ENCODE results near the gene FBXL7.

Gene FBXL7

GRCh38 chr5:15786884-15787283 lies 286.9 kb downstream of the FBXL7 start:
- DNase-seq, result no peak

GRCh38 chr5:15787681-15788080 lies 287.7 kb downstream of the FBXL7 start:
- no peak for DNase-seq

GRCh38 chr5:15789642-15790041 lies 289.7 kb downstream of the FBXL7 start:
- DNase-seq, result no peak

- DNase-seq, result no peak
Observed at GRCh38 chr5:15790446-15791018, 290.6 kb downstream of the FBXL7 start.

DNA sequence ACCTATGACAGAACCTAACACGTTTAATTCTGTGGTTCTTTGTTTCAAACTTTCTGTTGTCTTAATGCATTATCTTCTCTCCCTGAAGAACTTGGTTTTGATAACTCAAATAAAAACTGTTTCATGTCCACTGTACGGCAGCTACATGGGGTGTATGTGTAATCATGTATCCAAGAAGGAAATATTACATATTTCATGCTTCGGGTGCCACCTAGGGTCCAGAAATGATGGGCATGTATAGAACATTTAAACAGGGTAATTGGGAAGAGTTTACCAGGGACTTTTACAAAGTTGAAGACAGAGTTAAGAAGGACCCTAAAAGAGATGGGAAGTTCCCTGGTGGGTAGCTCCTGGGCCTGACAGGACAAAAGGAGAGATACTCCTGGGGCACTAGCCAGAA lies 291.3 kb downstream of the FBXL7 start:
- DNase-seq, result no peak

DNA sequence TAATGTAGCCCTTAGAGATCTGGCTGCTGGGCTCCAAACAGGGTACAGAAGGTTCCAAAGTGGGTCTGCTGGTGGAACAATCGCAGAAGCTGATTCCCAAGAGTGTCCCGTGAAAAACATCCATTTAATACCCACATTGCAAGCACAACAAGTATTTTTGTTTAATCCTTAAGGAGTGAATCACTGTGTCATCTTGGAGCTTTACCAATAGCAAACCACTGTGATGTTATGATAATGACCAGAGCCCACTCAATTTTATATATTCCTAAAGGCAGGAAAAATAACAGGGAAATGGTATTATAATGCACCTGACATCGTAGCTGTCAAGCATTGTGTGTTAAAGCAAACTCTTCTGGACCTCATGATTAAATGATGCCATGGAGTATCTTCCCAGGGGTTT lies 291.9 kb downstream of the FBXL7 start:
- no peak for DNase-seq

DNA sequence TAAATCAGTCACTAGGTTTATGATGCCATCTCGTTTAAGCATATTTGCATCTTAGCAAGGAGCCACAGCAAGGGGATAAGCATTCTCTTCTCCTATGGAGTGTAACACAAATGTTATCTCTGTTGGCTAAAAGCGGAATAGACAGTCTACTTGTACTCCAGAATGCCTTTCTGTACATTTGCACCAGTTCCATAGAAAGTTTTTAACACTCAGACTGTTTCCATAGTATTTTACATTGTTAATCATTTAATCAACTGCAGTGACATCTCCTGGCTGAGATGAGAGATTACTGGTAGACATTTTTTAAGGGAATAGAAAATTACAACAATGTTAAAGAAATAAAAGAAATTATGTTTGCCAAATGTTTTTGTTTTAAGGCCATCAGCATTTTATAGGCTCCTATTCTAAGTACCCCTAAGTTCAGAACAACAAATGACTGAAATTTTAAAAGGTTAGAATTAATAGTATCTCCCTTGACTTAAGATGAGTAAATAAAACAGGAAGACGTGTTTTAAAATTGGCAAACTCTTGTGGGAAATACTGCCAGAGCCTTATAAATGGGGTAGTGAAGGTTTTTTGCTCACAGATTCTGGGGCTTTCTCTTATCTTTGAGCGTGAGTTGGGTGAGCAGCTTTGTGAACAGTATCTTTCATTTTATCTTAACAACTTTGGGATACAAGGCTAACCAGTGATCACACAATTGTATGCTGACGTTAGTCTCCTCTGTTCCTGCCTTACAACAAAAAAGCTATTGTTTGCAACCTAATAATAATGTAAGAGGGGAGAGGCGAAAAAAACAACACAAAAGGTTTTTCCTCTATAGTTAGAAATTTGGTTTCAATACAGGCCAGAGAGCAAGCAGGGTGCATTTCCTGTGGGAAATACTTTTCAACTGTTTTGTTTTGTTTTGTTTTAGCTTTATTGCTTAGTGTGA lies 294.3 kb downstream of the FBXL7 start:
- no peak for DNase-seq

GRCh38 chr5:15796096-15796495 lies 296.1 kb downstream of the FBXL7 start:
- DNase-seq, result no peak

DNA sequence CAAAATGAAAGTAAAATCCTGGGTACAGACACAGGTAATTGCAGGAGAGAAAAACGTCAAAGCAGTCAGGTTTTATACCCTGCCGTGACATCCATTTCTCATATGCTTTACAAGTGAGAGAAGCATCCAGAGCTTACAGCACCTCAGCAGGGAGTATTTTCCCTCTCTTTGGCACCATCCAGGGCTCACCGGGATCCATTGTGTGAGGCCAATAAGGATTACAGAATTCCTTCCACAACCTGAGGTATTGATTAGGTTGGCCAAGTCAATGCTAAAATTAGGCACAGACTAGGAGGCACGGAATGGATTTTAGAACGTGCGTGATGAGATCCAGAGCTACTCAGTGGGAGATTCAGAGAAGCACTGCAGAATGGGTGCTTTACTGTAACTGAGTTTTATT lies 296.6 kb downstream of the FBXL7 start:
- no peak for DNase-seq

- no peak for DNase-seq
Observed at GRCh38 chr5:15797116-15797515, 297.1 kb downstream of the FBXL7 start.

DNA sequence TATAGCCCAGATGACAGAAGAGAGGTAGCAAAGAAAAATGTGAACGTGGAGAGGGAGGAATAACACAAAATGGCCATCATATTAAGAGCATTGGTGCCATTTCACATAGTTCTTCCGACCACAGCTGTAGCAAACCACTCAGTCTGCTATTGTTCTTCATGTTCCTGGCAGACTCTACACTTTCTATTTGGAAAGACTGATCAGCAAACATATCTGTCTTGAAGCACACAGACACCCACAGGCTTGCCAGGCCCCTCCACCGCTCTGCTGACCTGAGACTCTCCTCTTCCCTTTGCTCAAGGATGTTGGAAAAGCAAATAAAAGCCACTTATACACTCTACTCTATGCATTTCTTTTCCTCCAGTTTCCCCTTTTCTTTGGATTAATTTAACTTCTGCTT lies 298.0 kb downstream of the FBXL7 start:
- DNase-seq, result no peak

- DNase-seq, result no peak
Observed at GRCh38 chr5:15799014-15799413, 299.0 kb downstream of the FBXL7 start.

GRCh38 chr5:15799612-15800011 lies 299.6 kb downstream of the FBXL7 start:
- no peak for DNase-seq

- no peak for DNase-seq
Observed at GRCh38 chr5:15803280-15803679, 303.3 kb downstream of the FBXL7 start.

DNA sequence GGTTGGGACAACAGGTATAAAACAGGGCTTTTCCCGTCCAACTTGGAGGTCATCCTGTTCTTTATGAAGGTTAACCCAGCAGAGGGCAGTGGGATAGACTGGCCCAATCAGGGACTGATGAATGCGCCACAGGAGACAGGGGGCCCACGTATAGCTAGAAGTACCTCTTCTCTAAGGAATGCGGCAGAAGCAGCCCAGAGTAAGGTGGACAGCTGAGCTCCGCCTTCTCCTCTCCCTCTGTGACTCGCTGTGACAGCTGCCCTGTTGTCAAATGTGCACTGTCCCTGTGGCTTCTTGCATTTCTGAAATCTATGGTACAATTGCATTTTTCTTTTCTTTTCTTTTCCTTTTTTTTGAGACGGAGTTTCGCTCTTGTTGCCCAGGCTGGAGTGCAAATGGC lies 306.6 kb downstream of the FBXL7 start:
- no peak for DNase-seq

DNA sequence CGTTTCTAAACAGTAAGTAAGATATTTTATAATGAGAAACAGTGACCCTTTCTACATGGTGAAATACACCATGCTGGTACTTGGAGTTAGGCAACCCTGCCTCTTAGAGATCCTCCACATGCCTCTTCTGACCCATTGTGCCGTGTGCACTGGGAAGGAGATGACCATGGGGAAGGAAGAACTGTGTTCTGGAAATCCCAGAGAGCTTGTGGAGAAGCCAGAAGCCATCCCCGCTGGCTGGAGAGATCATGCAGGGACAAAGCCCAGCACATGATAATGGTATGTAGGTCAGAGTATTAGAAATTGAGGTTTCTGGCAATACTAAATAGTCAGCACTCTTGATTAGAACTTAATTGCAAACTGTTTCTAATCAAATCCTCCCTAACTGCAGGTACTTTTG lies 307.3 kb downstream of the FBXL7 start:
- DNase-seq, result no peak

- no peak for DNase-seq
Observed at GRCh38 chr5:15807871-15808270, 307.9 kb downstream of the FBXL7 start.

GRCh38 chr5:15808577-15808976 lies 308.6 kb downstream of the FBXL7 start:
- DNase-seq, result no peak

DNA sequence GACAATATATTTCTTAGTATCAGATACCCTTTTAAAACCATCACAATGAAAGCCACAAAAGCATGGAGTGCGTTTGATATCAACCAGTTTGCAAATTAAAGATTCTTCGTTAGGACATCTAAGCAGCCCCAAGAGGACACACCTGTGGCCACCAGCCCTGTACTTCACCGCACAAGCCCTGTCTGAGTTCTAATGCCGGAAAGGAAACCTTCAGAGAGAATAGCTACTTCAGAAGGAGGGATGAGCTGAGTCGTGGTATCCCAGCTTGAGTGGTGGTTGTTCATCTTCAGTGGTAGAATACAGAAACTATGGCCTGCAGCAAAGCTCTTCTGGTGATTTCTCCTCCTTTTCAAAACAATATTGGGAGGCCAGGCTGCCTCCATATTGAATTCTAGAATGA lies 319.6 kb downstream of the FBXL7 start:
- no peak for DNase-seq

DNA sequence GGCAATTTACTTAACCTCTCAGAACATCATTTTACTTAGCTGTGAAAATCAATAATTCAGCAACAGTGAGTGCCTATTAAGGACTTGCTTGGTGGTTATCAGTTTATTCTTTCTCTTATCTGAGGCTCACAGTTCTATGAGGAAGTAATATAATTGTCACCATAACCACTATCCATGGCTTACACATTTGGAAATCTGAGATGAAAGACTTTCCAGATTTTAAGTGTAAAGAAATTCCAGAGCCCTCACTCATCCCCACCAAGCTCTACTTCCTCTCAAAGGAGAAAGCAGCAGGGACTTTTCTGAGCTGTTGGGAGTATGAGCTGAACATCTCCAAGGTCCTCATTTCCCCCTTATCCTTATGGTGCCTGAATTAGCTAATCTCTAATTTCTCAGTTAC lies 321.5 kb downstream of the FBXL7 start:
- no peak for DNase-seq

DNA sequence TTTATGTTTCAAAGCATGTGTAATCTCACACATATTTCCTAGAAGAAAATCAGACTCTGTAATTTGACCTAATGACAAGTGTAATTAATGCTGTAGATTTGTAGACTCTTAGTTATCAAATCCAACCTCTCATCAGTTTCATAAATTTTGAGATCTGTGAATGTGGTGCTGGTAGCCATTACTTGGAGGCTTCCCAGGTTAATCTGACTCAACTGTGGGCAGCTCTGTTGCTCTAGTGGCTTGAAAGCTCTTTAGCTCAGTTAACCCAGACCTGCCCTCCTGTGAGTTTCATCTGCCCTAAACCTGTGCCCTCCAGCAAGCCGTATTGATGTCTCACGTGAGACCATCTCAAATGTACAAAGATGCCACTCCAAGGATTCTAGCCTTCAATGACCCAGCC lies 323.4 kb downstream of the FBXL7 start:
- no peak for DNase-seq

DNA sequence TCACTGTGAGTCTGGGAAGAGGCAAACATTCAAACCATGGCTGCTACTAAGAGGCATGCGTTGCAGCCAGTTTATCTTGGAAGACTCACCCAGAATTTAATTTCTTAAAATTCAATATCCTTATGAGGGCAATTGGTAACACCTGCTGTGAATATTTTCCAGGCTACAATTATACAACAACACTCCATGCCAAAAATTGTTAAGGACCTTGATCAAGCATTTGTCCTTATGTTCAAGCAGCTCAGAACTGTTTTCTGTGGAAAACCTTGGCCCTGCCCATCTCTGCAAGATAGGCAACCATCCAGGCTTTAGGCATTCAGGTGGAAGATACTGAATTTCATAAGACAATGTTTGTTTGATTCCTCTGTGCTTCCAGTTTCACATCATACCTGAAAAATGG lies 327.8 kb downstream of the FBXL7 start:
- DNase-seq, result no peak

GRCh38 chr5:15831408-15831807 lies 331.4 kb downstream of the FBXL7 start:
- no peak for DNase-seq

DNA sequence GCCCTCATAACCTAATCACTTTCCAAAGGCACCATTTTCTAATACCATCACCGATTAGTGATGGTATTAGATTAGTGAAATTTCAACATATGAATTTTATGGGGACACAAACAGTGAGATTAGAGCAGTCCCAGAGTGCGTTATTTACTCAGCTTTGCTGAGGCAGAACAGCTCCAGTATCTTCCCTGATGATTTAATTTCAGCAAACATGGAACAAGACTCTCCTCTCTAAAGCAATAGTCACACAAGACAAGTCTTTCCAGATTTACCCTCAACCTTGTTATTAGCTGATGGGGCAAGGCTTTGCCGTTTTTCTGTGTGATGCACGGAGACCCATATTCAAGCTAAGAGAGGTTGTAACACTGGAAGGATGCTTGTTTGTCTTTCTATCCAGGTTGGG lies 333.4 kb downstream of the FBXL7 start:
- no peak for DNase-seq
